Pancreas (tissue), 10 donors: ENCODE measurements around the gene SDC1. TPM values are rescaled to one million over a fixed set of nuclear protein-coding genes. Genes with fewer than 3 reads are reported as not detected.
A peak's percentile ranks its signal among the peaks of the same experiment; 100 is the strongest.

Experiments
- ATAC-seq, 4 donors: fragments of 200-7000 bp; cut with Tn5 transposase; one replicate each; pipeline versions ENCODE4 v1.8.0 to v1.9.1; 2020; ENCODE audit warnings: mild to moderate bottlenecking in 4 of 4, moderate library complexity in 4 of 4
- DNase-seq, 6 donors: peaks; one replicate each; pipeline ENCODE4 v3.0.0-alpha.2; 2020
- FAIRE-seq: peaks from 2 replicates; lab custom pipeline; 2012; peaks lifted over from hg19 to GRCh38; lab: Jason Lieb, UNC
- H3K27ac ChIP-seq, 4 donors: fragments of 200-600 bp; sonication (generic); 1 replicate in 3 of 4; 2 replicates in 1 of 4; pipeline versions ENCODE4 v1.5.0 to v1.8.0; 2020
- H3K27me3 ChIP-seq, 4 donors: fragments of 200-600 bp; one replicate each; pipeline ENCODE4 v1.8.0; 2021
- H3K36me3 ChIP-seq, 3 donors: fragments of 200-600 bp; sonication (generic) in 1 of 3; one replicate each; pipeline versions ENCODE4 v1.5.0 to v1.8.0; 2020 to 2021
- H3K4me1 ChIP-seq, 3 donors: fragments of 200-600 bp; one replicate each; pipeline ENCODE4 v1.8.0; 2021
- H3K4me3 ChIP-seq, 4 donors: fragments of 200-600 bp; sonication (generic) in 2 of 4; one replicate each; pipeline versions ENCODE4 v1.5.0 to v1.8.0; 2020 to 2021
- H3K9me3 ChIP-seq, 4 donors: fragments of 200-600 bp; one replicate each; pipeline ENCODE4 v1.8.0; 2021
- CTCF ChIP-seq, 4 donors: fragments of 200-600 bp; sonication (generic) in 3 of 4; IDR thresholded peaks; one replicate each; pipeline versions ENCODE4 v1.5.0 to v1.8.0; 2021; ENCODE audit warnings: antibody characterized with exemption in 4 of 4
- WGBS, 2 donors: extraction: QIAGEN DNeasy Blood & Tissue Kit; methylation state at CpG; one replicate each; pipeline ENCODE4 v1.1.7; 2013; 5-methylcytosine and 5-hydroxymethylcytosine counted together
- intact Hi-C, 3 donors: fragments of 100-400 bp; cut with DNase I; formaldehyde crosslinking; loops; one replicate each; pipeline versions ENCODE4 v1.11.1 to v1.14.2; 2022
- polyA plus RNA-seq, 2 donors: library from polyadenylated mRNA; stranded (reverse); fragments of 200-250 nt; gene quantifications; one replicate each; pipeline ENCODE4 v1.2.3, GENCODE V29; 2013
- total RNA-seq, 6 donors: library from RNA; stranded (reverse); fragmentation: NEBNext Ultra II Directional in 4 of 6; extraction: Animal tissue kit (Norgen Biotek cat#: 25700) in 4 of 6; gene quantifications; one replicate each; pipeline versions ENCODE4 v1.2.1 to v1.2.4, GENCODE V29; 2021 to 2023
- donor health status: healthy with polysubstance abuse.
- donor health status: DM: no; HTN: no; CAD: no; lungs with moderate emphysema.
- donor health status: DM: no; HTN: no; CAD: no.
- donor health status: control.
- donor health status: control.
- donor health status: Bipolar disorder and iron deficiency.
- donor health status: DM: yes; HTN: yes; CAD: no.
- donor health status: DM: no; HTN: no; CAD: no.
- donor health status: DM: no; HTN: no; CAD: no.
- donor health status: DM: yes; HTN: yes; CAD: no.

The SDC1 gene
- total and polyA plus RNA-seq, 8 donors, result 4.8 to 27.2 (median 19.9) TPM

- ATAC-seq (peak; percentile 96 to 98 (median 96)), DNase-seq (peak; percentile 80 to 93 (median 87)), FAIRE-seq (no peak)
- Histone ChIP-seq H3K4me3 (peak overlapping the region in 2 of 4 donors; percentile 13 to 20), H3K27ac (peak overlapping the region; percentile 52 to 81 (median 74)), H3K27me3 (no peaks in the 10 kb centered on the region), H3K4me1 (peaks cover 3 to 18% (median 11%) of the 10 kb centered on the region in 3 donors), H3K9me3 (no peaks in the 10 kb centered on the region), H3K36me3 (no peaks in the 10 kb centered on the region)
- no peak for TF ChIP-seq CTCF (IDR thresholded peaks at IDR 0.05)
- intact Hi-C loops, result no loop called here
- 41 to 42% methylated on average over 25 of the region's 25 CpGs for WGBS, 2 donors
These were observed 45.0 kb downstream of the SDC1 start for GRCh38 chr2:20179755-20180594.

DNA sequence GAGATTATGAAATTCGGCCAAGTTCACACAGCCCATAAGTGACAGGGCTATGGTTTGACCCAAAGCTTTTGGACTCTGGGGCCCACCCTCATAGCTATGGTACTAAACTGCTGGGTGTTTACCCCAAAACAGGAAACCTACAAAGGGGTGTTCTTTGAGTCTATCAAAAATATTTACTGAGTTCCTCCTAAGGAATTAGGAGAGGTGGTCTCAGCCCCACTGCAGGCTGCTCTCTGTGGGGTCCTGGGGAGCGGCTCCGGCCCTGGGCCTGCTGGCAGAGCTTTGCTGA lies 45.5 kb downstream of the SDC1 start:
- WGBS, 2 donors, result 24 to 34% methylated on average over 3 of the region's 3 CpGs
- intact Hi-C loops, result no loop called here
- Histone ChIP-seq H3K9me3 (no peaks in the 10 kb centered on the region), H3K4me1 (peaks cover 3 to 18% (median 11%) of the 10 kb centered on the region in 3 donors), H3K4me3 (no peak overlapping the region), H3K27me3 (no peaks in the 10 kb centered on the region), H3K36me3 (no peaks in the 10 kb centered on the region), H3K27ac (peak overlapping the region; percentile 52 to 81 (median 74))
- DNase-seq, result no peak
- FAIRE-seq, result no peak
- no peak for ATAC-seq
- no peak for TF ChIP-seq CTCF (IDR thresholded peaks at IDR 0.05)

GRCh38 chr2:20178666-20179465 lies 46.1 kb downstream of the SDC1 start:
- DNase-seq (peak in 1 of 6 donors; percentile 47), ATAC-seq (no peak), FAIRE-seq (no peak)
- WGBS, 2 donors, result 73 to 80% methylated on average over 10 of the region's 10 CpGs
- Histone ChIP-seq H3K27ac (peak overlapping the region; percentile 52 to 81 (median 74)), H3K36me3 (no peaks in the 10 kb centered on the region), H3K4me3 (no peak overlapping the region), H3K9me3 (no peaks in the 10 kb centered on the region), H3K27me3 (no peaks in the 10 kb centered on the region), H3K4me1 (peaks cover 3 to 16% (median 11%) of the 10 kb centered on the region in 3 donors)
- intact Hi-C loops, result no loop called here
- TF ChIP-seq CTCF (IDR thresholded peaks at IDR 0.05), result no peak

DNA sequence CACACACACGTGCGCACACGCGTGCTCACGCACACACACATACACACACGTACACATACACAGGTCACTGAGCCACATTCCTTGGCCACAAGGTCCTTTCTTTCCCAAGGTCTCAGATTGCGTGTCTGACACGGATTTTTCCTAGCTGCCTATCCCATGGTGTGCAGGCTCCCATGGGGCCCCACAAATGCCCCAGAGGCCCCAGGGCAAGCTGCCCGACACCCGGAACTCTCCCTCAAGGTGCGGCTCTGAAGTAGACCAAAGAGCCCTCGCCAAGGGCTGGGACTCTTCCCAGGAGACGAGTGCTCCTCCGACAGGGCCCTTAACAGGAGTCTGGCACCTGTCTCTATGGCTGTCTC lies 46.7 kb downstream of the SDC1 start:
- H3K36me3 ChIP-seq, result no peaks in the 10 kb centered on the region
- no peak for FAIRE-seq
- no peaks in the 10 kb centered on the region for H3K9me3 ChIP-seq
- intact Hi-C loops, result no loop called here
- peaks cover 3 to 14% (median 11%) of the 10 kb centered on the region in 3 donors for H3K4me1 ChIP-seq
- no peak overlapping the region for H3K27ac ChIP-seq
- ATAC-seq, result no peak
- no peak overlapping the region for H3K4me3 ChIP-seq
- no peak for TF ChIP-seq CTCF (IDR thresholded peaks at IDR 0.05)
- 78% methylated on average over 14 of the region's 14 CpGs for WGBS, 2 donors
- peak in 1 of 6 donors; percentile 10 for DNase-seq
- no peaks in the 10 kb centered on the region for H3K27me3 ChIP-seq
